ENCODE data around the gene KRTAP12-2. TPM values are rescaled to one million over a fixed set of nuclear protein-coding genes. Genes with fewer than 3 reads are reported as not detected.
"Not testable (repeated sequence)": the region's sequence is repeated elsewhere in the genome, so short reads cannot be mapped to it uniquely, and the experiment has no call there.

KRTAP12-2 gene
- total RNA-seq, 1 donor from 2014 or later, result not detected

DNA sequence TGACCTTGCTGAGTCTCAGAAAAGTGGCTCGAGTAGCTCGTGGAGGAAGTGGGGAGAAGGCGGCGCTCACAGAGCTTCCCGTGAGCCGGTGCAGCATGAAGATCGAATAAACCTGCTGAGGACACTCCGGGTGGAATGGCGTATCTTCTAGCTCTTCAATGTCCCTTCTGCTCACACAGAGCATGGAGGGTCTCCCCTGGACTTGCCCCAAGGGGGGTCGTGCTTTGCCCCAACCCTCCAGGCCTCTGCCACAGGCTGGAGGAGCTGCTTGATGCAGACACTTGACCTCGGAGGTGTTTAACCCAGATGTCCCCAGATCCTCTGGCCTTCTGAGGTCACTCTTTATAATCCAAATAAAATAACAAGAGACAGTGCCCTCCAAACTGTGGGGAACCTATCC lies 28.0 kb upstream of the KRTAP12-2 start:
- H3K27ac Mint-ChIP-seq, result no peak overlapping the region
- H3K27me3 Mint-ChIP-seq, result peaks cover 73% of the 10 kb centered on the region
- no peaks in the 10 kb centered on the region for H3K36me3 Mint-ChIP-seq
- TF ChIP-seq, protein P1, sequence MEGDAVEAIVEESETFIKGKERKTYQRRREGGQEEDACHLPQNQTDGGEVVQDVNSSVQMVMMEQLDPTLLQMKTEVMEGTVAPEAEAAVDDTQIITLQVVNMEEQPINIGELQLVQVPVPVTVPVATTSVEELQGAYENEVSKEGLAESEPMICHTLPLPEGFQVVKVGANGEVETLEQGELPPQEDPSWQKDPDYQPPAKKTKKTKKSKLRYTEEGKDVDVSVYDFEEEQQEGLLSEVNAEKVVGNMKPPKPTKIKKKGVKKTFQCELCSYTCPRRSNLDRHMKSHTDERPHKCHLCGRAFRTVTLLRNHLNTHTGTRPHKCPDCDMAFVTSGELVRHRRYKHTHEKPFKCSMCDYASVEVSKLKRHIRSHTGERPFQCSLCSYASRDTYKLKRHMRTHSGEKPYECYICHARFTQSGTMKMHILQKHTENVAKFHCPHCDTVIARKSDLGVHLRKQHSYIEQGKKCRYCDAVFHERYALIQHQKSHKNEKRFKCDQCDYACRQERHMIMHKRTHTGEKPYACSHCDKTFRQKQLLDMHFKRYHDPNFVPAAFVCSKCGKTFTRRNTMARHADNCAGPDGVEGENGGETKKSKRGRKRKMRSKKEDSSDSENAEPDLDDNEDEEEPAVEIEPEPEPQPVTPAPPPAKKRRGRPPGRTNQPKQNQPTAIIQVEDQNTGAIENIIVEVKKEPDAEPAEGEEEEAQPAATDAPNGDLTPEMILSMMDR (conservative IDR thresholded peaks at IDR 0.05), result no peak
- H3K4me1 Mint-ChIP-seq (ENCODE audit: unreplicated experiment), result peaks cover 5% of the 10 kb centered on the region
- no peak overlapping the region for H3K4me3 Mint-ChIP-seq
- no peak for DNase-seq (ENCODE audit: extremely low spot score, unreplicated experiment)
- peaks cover 17% of the 10 kb centered on the region for H3K9me3 Mint-ChIP-seq

DNA sequence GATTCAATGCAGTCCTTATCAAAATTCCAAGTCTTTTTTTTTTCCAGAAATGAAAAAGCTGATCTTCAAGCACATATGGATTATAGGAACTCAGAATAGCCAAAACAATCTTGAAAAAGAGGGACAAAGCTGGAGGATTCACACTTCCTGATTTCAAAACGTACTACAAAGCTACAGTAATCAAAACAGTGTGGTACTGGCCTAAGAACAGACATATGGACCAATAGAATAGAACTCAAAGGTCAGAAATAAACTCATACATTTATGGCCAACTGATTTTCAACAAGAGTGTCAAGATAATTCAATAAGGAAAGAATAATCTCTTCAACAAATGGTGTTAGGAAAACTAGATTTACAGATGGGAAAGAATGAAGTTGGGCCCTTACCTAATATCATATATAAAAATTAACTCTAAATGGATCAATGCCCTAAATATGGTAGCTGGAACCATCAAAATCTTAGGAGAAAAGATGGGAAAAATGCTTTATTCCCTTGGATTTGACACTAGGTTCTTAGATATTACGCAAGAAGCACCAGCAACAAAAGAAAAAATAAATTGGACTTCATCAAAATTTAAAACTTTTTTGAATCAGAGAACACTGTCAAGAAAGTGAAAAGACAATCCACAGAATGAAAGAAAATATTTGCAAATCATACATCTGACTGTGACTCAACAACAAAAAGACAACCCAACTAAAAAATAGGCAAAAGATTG lies 26.2 kb upstream of the KRTAP12-2 start:
- no peak for DNase-seq (ENCODE audit: extremely low spot score, unreplicated experiment)
- Mint-ChIP-seq H3K36me3 (no peaks in the 10 kb centered on the region), H3K4me1 (ENCODE audit: unreplicated experiment) (peaks cover 3% of the 10 kb centered on the region), H3K27me3 (peaks cover 63% of the 10 kb centered on the region), H3K9me3 (peaks cover 17% of the 10 kb centered on the region), H3K4me3 (no peak overlapping the region), H3K27ac (no peak overlapping the region)
- TF ChIP-seq, protein P1 (conservative IDR thresholded peaks at IDR 0.05), result no peak

DNA sequence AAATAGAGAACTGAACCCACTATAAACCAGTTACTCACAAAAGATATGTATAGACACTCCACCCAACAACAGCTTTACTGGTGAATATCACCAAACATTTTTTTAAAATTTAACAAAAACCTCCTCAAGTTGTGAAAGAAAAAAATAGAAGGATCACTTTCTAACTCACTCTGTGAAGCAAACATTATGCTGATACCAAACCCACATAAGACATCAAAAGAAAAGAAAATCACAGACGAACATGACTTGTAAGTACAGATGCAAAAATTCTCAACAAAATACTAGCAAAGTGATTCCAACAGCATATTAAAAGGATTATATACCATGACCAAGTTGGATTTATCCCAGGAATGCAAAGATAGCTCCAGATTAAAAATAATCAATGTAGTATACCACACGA lies 25.0 kb upstream of the KRTAP12-2 start:
- DNase-seq (ENCODE audit: extremely low spot score, unreplicated experiment), result no peak
- Mint-ChIP-seq H3K27ac (no peak overlapping the region), H3K36me3 (no peaks in the 10 kb centered on the region), H3K4me1 (ENCODE audit: unreplicated experiment) (peaks cover 14% of the 10 kb centered on the region), H3K27me3 (peaks cover 66% of the 10 kb centered on the region), H3K4me3 (no peak overlapping the region), H3K9me3 (peaks cover 17% of the 10 kb centered on the region)
- TF ChIP-seq, protein P1 (conservative IDR thresholded peaks at IDR 0.05), result no peak

DNA sequence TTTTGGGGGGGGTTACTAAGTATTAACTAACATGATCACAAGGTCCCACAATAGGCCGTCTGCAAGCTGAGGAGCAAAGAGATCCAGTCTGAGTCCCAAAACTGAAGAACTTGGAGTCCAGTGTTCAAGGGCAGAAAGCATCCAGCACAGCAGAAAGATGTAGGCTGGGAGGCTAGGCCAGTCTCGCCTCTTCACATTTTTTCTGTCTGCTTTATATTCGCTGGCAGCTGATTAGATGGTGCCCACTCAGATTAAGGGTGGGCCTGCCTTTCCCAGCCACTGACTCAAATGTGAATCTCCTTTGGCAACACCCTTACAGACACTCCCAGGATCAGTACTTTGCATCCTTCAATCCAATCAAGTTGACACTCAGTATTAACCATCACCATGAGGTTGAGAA lies 23.0 kb upstream of the KRTAP12-2 start:
- DNase-seq (ENCODE audit: extremely low spot score, unreplicated experiment); H3K4me3 Mint-ChIP-seq; H3K36me3 Mint-ChIP-seq; H3K27ac Mint-ChIP-seq: not testable (repeated sequence)
- peaks cover 17% of the 10 kb centered on the region for H3K9me3 Mint-ChIP-seq
- H3K4me1 Mint-ChIP-seq (ENCODE audit: unreplicated experiment), result peaks cover 18% of the 10 kb centered on the region
- peaks cover 63% of the 10 kb centered on the region for H3K27me3 Mint-ChIP-seq

DNA sequence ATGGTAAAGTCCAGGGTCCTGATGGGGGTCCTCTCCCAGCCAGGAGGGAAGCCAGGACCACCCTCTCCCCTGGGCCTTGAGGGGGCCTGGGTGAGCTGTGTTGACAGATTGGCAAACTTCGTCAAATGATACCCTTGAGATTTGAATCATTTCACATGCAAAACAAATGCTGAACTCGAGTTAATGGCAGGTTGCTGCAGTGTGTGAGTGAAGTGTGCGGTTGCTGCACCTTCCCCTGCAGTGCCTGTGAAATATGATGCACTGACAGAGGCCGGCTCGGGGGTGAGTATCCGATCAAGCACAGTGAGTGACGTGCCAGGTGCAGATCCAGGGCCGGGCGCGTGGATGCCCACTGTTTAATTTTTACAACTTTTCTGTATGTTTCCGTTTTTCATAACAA lies 20.9 kb upstream of the KRTAP12-2 start:
- no peak overlapping the region for H3K4me3 Mint-ChIP-seq
- DNase-seq (ENCODE audit: extremely low spot score, unreplicated experiment), result no peak
- peaks cover 62% of the 10 kb centered on the region for H3K27me3 Mint-ChIP-seq
- peaks cover 4% of the 10 kb centered on the region for H3K9me3 Mint-ChIP-seq
- TF ChIP-seq, protein P1 (conservative IDR thresholded peaks at IDR 0.05), result no peak
- H3K4me1 Mint-ChIP-seq (ENCODE audit: unreplicated experiment), result peaks cover 18% of the 10 kb centered on the region
- H3K36me3 Mint-ChIP-seq, result no peaks in the 10 kb centered on the region
- no peak overlapping the region for H3K27ac Mint-ChIP-seq

DNA sequence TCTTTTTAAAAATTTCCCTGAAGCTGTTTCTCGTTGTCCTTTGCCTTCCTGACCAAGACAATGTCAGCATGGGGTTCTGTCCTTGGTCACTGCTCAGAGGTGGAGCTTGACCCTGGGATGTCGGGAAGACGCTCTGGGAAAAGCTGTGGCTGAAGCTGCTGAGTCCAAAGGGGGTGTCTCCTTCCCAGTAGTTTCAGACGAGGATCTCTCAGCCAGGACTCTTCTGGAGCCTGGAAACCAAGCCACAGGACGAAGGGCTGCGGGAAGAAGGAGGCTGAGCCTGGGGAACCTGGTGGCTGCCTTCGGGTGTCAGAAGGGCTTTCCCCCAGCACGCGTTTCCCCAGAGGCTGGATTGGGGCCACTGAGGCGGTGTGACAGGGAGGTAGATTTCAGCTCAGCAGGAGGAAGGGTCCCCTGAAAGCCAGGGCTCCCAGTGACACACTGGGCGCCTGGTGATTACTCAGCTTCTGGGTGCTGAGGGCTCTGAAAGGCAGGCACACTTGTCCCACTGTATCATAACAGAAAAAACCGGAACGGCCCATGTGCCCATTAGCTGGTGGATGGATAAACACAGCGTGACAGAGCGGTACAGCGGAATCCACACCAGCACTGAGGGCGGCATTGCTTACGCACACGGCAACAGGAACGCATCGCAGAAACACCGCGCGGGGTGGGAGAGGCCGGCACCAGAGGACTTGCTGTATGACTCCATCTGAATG lies 20.3 kb upstream of the KRTAP12-2 start:
- TF ChIP-seq, protein P1 (conservative IDR thresholded peaks at IDR 0.05), result no peak

More for the DNA sequence above, 20.3 kb upstream of the KRTAP12-2 start:
- Mint-ChIP-seq H3K27me3 (peaks cover 67% of the 10 kb centered on the region), H3K4me1 (ENCODE audit: unreplicated experiment) (peaks cover 18% of the 10 kb centered on the region), H3K36me3 (no peaks in the 10 kb centered on the region), H3K27ac (no peak overlapping the region), H3K9me3 (no peaks in the 10 kb centered on the region), H3K4me3 (peak overlapping the region; percentile 7)
- DNase-seq (ENCODE audit: extremely low spot score, unreplicated experiment), result no peak
